Measurements from ENCODE around the gene EFEMP2.

The EFEMP2 gene

GRCh38 chr11:65851811-65852507 lies 20.6 kb downstream of the EFEMP2 start:
- Histone ChIP-seq H3K27ac (ENCODE audit: low read depth, low read length) (no peak overlapping the region), H3K36me3 (ENCODE audit: control insufficient read depth, low read length) (peaks cover 59% of the 10 kb centered on the region), H3K79me2 (ENCODE audit: control insufficient read depth, low read length) (peaks cover 28% of the 10 kb centered on the region)

GRCh38 chr11:65851083-65851579 lies 21.5 kb downstream of the EFEMP2 start:
- peaks cover 51% of the 10 kb centered on the region for H3K36me3 ChIP-seq (ENCODE audit: control insufficient read depth, low read length)
- H3K9me3 ChIP-seq (ENCODE audit: control insufficient read depth, insufficient read depth, low read length): peaks cover 5% of the 10 kb centered on the region; the same call in 1 of the 2 replicates
- H3K9me2 ChIP-seq (replicated peaks; ENCODE audit: control insufficient read depth, low read length): no peaks in the 10 kb centered on the region
- H3K4me2 ChIP-seq (ENCODE audit: low read length): no peak overlapping the region
- H3K27me3 ChIP-seq (ENCODE audit: control insufficient read depth, low read length): 0 out of 2 replicates have a peak, but pooled peaks cover 2% of the 10 kb centered on the region
- H4K20me1 ChIP-seq (ENCODE audit: control insufficient read depth, insufficient read depth, low read depth, low read length): peaks cover 13% of the 10 kb centered on the region
- peaks cover 20% of the 10 kb centered on the region for H3K79me2 ChIP-seq (ENCODE audit: control insufficient read depth, low read length)
- no peak for TF ChIP-seq EZH2phosphoT487 (IDR thresholded peaks at IDR 0.05; ENCODE audit: borderline replicate concordance, low read length)
- TF ChIP-seq CTCF (IDR thresholded peaks at IDR 0.05; ENCODE audit: low read depth, low read length, poor library complexity, severe bottlenecking): peak; percentile 79
- H3K4me1 ChIP-seq (ENCODE audit: control insufficient read depth, low read length): peaks cover under 1% of the 10 kb centered on the region
- H3F3A ChIP-seq (ENCODE audit: control insufficient read depth, insufficient read depth): peaks cover 22% of the 10 kb centered on the region
- H3K4me3 ChIP-seq (ENCODE audit: low read length): no peak overlapping the region
- H3K27ac ChIP-seq (ENCODE audit: low read depth, low read length): no peak overlapping the region

More at GRCh38 chr11:65851811-65852507, 20.6 kb downstream of the EFEMP2 start:
- 0 out of 2 replicates have a peak, but pooled peaks cover 2% of the 10 kb centered on the region for H3K27me3 ChIP-seq (ENCODE audit: control insufficient read depth, low read length)
- H3K9me2 ChIP-seq (replicated peaks; ENCODE audit: control insufficient read depth, low read length): no peaks in the 10 kb centered on the region
- peaks cover 27% of the 10 kb centered on the region for H3F3A ChIP-seq (ENCODE audit: control insufficient read depth, insufficient read depth)
- no peak for TF ChIP-seq EZH2phosphoT487 (IDR thresholded peaks at IDR 0.05; ENCODE audit: borderline replicate concordance, low read length)
- TF ChIP-seq CTCF (IDR thresholded peaks at IDR 0.05; ENCODE audit: low read depth, low read length, poor library complexity, severe bottlenecking): no peak
- peaks cover 5% of the 10 kb centered on the region; the same call in 1 of the 2 replicates for H3K9me3 ChIP-seq (ENCODE audit: control insufficient read depth, insufficient read depth, low read length)
- peaks cover 20% of the 10 kb centered on the region for H4K20me1 ChIP-seq (ENCODE audit: control insufficient read depth, insufficient read depth, low read depth, low read length)
- H3K4me3 ChIP-seq (ENCODE audit: low read length): no peak overlapping the region
- peaks cover 7% of the 10 kb centered on the region for H3K4me1 ChIP-seq (ENCODE audit: control insufficient read depth, low read length)
- H3K4me2 ChIP-seq (ENCODE audit: low read length): no peak overlapping the region

DNA sequence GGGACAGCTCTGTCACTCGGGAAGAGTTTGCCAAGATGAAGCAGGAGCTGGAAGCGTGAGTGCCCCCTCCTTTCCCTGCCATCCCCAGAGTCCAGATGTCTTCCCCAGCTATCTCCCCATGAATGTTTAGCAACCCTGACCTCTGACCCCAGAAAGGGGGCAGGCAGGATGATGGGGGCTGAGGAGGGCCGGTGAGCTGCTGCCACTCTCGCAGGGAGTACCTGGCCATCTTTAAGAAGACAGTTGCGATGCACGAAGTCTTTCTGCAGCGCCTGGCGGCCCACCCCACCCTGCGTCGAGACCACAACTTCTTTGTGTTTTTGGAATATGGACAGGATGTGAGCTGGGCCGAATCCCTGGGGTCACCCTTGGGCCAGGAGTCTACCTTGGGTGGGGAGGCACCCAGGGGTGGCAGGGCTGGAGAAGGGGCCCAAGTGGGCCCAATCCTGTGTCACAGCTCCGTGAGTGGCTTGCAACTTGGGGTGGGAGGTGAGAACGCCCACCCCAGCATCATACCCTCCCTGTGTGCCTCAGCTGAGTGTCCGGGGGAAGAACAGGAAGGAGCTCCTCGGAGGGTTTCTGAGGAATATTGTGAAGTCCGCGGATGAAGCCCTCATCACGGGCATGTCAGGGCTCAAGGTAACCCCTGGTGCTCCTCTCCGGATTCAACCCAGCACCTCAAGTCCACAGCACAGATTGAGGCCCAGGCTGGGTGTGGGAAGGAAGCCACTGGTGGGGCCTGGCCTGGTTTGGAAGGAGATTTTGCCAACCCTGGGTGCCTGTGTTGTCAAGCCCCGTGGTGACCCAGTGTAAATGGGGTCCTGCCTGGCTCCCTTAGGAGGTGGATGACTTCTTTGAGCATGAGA lies 22.1 kb downstream of the EFEMP2 start:
- H3K36me3 ChIP-seq (ENCODE audit: control insufficient read depth, low read length): peaks cover 44% of the 10 kb centered on the region
- no peak overlapping the region for H3K4me3 ChIP-seq (ENCODE audit: low read length)
- H4K20me1 ChIP-seq (ENCODE audit: control insufficient read depth, insufficient read depth, low read depth, low read length): peaks cover 6% of the 10 kb centered on the region
- TF ChIP-seq CTCF (IDR thresholded peaks at IDR 0.05; ENCODE audit: low read depth, low read length, poor library complexity, severe bottlenecking): no peak
- no peak for TF ChIP-seq EZH2phosphoT487 (IDR thresholded peaks at IDR 0.05; ENCODE audit: borderline replicate concordance, low read length)
- H3K27me3 ChIP-seq (ENCODE audit: control insufficient read depth, low read length): 0 out of 2 replicates have a peak, but pooled peaks cover 2% of the 10 kb centered on the region
- no peaks in the 10 kb centered on the region for H3K4me1 ChIP-seq (ENCODE audit: control insufficient read depth, low read length)
- no peak overlapping the region for H3K27ac ChIP-seq (ENCODE audit: low read depth, low read length)
- peaks cover 13% of the 10 kb centered on the region for H3K79me2 ChIP-seq (ENCODE audit: control insufficient read depth, low read length)
- H3K9me3 ChIP-seq (ENCODE audit: control insufficient read depth, insufficient read depth, low read length): peaks cover 5% of the 10 kb centered on the region; the same call in 1 of the 2 replicates
- H3K9me2 ChIP-seq (replicated peaks; ENCODE audit: control insufficient read depth, low read length): no peaks in the 10 kb centered on the region
- peaks cover 15% of the 10 kb centered on the region for H3F3A ChIP-seq (ENCODE audit: control insufficient read depth, insufficient read depth)
- no peak overlapping the region for H3K4me2 ChIP-seq (ENCODE audit: low read length)

Measured in DOHH2 (cell line).